ENCODE data around the gene DNAH3.
"Not testable (repeated sequence)": the region's sequence is repeated elsewhere in the genome, so short reads cannot be mapped to it uniquely, and the experiment has no call there.

Gene DNAH3

GRCh38 chr16:21128991-21129390 lies 21.7 kb downstream of the DNAH3 start:
- no peak for DNase-seq (ENCODE audit: low spot score)

DNA sequence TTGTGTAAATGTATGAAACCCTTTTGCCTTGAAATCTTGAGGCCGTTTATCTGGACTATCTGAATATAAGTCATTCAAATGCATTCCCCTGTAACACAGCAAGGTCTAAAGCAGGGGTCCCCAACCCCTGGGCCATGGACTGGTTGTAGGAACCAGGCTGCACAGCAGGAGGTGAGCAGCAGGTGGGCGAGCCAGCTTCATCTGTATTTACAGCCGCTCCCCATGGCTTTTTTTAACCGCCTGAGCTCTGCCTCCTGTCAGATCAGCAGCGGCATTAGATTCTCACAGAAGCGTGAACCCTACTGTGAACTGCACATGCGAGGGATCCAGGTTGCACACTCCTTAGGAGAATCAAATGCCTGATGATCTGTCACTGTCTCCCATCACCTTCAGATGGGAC lies 24.1 kb downstream of the DNAH3 start:
- no peak for DNase-seq (ENCODE audit: low spot score)

DNA sequence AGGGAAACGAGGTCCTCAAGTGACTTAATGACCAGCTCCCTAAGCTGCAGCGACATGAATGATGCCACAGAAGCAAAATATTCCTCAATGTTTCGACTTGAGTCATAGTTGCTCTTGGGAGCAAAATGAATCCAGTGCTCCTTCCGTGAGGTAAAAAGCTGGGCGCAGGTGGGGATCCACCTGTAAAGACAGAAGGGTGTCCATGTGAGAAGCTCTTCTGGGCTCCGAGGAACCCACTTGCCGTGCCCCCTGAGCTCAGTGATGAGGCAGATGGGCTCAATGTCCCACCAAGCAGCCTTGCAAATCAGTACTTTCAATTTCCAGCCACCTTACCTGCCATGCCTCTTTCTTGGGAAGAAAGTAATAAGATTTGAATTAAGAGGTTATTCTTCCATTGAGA lies 25.5 kb downstream of the DNAH3 start:
- no peak for DNase-seq (ENCODE audit: low spot score)

DNA sequence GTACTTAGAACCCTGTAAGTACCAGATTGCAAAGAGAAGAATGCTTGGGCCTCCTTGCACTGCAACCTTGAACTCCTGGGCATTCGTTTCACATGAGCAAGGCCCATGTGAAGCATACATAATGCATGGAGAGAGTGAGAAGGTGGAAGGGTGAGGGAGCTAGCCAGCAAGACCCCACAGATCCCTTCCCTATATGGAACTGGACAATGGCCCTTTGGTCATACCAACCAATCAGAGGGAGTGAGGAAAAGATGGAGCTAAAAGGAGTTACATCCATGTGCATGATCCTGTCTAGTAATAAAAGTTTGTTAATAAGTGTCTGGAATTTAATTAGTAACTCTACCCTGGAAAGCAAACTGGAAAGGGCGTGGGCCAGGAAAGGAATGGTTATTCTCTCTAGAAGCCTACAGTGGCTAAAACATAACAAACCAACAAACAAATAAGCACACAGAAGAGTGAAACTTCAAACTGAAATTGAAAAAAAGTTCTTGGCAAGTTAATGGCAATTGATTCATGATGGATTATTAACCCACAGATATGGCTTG lies 29.6 kb downstream of the DNAH3 start:
- DNase-seq (ENCODE audit: low spot score): no peak

GRCh38 chr16:21117567-21117966 lies 33.1 kb downstream of the DNAH3 start:
- no peak for DNase-seq (ENCODE audit: low spot score)

DNA sequence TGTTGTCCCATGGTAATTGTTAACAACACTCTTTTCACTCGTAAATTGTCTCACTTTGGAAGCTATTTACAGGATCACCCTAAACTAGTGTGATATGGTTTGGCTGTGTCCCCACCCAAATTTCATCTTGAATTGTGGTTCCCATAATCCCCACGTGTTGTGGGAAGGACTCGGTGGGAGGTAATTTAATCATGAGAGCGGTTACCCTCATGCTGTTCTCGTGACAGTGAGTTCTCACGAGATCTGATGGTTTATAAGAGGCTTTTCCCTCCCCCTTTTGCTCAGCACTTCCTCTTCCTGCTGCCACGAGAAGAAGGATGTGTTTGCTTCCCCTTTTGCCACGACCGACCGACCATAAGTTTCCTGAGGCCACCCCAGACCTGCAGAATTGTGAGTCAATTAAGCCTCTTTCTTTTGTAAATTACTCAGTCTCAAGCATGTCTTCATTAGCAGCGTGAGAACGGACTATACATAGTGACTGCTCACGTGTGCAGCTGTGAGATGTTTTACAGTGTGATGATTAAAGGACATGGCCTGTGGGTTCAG lies 34.4 kb downstream of the DNAH3 start:
- DNase-seq (ENCODE audit: low spot score): peak; percentile 10

DNA sequence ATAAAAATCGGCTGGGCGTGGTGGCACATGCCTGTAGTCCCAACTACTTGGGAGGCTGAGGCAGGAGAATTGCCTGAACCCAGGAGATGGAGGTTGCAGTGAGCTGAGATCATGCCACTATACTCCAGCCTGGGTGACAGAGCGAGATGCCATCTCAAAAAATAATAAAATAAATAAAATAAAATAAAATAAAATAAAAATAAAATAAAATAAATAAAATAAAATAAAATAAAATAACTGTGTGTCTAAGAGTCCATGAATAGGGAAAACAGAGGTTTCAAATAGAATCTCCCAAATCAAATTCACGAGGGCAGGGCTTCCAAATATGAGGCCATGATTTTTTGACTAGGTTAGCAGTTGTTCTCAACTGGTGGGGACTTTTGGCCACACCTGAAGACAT lies 35.1 kb downstream of the DNAH3 start:
- DNase-seq (ENCODE audit: low spot score): not testable (repeated sequence)

GRCh38 chr16:21103941-21104860 lies 46.4 kb downstream of the DNAH3 start:
- peak; percentile 21 for DNase-seq (ENCODE audit: low spot score)

GRCh38 chr16:21101631-21102420 lies 48.8 kb downstream of the DNAH3 start:
- no peak for DNase-seq (ENCODE audit: low spot score)

DNA sequence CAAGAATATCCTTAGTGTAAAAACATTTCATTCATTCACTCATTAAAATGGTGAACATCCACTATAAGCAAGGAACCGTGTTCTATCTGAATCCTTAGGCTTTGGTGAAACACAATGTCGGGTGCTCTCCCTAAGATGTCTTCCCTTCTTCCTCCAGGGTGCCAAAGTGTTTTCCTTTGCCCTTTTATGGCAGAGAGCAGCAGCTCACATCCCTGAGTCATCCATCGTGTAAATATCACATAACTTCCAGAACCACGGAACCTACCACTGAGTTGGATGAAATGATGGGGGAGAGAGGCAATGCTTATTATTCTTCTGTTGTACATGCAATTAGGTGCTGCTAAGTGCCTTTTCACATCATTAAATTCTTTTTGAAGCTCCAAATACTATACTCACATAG lies 50.2 kb downstream of the DNAH3 start:
- no peak for DNase-seq (ENCODE audit: low spot score)

DNA sequence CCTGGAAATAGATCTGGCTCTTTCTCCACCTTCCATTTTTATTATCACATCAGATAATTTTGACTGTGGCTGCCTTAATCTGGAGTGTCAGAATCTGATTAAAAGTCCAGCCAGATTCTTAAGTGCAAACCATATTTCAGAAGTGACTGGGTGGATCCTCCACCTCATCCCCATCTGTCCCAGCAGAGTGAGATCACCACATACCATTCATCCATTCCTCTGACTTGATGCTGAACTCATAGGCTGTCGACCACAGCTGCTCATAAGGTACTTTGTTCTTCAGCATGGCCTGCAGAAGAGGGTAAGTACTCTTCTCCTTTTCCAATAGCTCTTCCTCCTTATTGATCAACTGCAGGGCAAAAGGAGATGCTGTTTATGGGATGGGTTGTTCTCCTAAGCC lies 53.5 kb downstream of the DNAH3 start:
- DNase-seq (ENCODE audit: low spot score): no peak

GRCh38 chr16:21094719-21095118 lies 55.9 kb downstream of the DNAH3 start:
- DNase-seq (ENCODE audit: low spot score): not testable (repeated sequence)

- DNase-seq (ENCODE audit: low spot score): no peak
Observed at GRCh38 chr16:21092951-21093350, 57.7 kb downstream of the DNAH3 start.

DNA sequence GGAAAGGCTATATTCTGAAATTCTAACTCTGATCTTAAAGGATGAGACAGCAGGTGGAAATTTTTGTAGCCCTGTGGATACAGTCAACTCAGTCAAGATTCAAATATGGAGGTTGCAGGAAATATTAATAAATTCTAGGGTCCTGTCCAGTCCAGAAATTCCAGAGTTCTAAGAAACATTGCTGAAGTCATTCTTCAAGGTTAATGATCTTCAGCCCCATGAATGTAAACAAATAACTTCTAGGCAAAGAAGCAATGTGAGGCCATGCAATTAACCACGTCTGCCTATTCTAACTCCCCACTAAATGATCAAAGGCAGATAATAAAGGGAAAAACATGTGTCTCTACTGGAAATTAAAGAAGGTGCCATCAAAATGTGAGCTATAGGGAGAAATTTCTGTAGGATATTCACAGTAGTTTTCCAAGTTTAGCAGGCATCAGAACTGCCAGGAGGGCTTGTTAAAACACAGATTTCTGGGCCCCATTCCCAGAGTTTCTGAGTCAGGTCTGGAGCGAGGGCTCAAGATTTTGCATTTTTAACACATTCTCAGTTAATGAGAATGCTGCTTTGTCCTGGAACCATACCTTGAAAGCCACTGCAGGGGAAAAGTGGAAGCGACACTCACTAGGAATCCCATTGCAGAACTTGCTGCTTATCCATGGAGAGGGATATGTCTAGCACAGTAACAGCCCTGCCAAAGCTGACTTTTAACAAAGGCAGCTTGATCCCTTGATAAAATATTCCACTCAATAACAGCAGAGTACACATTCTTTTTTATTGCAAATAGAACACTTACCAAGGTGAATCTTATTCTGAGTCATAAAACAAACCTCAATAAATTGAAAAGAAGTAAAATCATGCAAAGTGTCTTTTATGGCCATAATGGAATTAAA lies 61.8 kb downstream of the DNAH3 start:
- no peak for DNase-seq (ENCODE audit: low spot score)

GRCh38 chr16:21088143-21088542 lies 62.5 kb downstream of the DNAH3 start:
- DNase-seq (ENCODE audit: low spot score): no peak

DNA sequence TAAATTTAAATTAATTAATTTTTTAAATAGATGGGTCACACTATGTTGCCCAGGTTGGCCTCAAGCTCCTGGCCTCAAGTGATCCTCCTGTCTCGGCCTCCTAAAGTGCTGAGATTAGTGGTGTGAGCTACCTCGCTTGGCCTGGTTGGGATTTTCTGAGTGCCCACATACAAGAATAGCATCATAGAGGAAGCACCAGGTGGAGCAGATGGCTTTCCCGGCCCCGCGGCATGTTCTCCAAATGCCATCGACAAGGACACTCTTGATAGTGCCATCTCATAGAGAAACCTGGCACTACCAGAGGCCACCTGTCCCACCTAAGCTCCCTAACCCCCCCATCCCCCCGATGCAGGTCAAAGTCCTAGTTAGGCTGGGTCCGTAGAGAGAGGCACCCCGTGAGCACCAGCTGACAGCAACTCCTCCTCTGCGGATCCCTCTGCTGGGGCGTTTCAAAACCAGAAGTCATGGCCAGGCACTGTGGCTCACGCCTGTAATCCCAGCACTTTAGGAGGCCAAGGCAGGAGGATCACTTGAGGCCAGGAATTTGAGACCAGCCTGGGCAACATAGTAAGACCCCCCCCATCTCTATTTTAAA lies 65.9 kb downstream of the DNAH3 start:
- no peak for DNase-seq (ENCODE audit: low spot score)

DNA sequence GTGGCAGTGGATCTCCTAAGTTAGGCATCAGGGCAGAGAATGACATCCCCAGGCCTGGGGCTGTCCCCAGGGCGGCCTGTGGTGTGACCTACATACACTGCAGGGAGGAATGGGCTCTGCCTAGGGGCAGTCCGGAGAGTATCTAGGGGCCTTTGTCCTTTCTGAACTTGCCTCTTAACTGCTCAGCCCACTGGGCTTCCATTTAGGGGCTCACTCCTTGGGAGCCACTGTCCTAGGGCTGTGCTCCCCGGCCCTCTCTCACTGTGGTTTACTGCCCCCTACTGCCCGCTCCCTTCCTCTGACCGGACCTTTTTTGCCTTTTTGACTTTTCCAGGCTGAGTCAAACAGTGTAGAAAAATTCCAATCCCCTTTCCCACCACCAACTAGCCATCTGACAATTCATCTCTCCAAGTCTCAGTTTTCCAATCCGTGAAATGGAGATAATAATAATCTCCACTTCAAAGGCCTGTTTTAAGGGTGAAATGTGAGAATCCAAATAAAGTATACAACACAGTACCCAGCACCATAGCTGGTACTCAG lies 66.8 kb downstream of the DNAH3 start:
- peak; percentile 55 for DNase-seq (ENCODE audit: low spot score)

DNA sequence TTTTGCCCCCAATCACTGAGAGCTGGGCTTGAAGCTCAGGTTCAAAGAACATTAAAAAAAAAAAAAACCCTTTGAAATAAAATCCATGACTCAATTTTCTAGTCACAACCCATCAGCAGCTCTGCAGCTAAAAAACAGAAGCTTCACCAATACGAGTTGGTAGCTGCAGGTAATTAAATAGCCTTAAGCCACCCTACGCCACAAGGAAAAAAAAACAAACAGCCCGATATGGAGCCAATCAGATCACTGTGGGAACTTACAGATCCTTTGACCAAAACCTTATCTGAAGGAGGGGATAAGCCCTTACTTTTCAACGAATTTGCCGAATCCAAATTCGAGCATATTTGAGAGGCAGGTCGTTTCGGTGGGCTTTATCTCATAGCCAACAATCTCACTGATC lies 69.3 kb downstream of the DNAH3 start:
- no peak for DNase-seq (ENCODE audit: low spot score)

- DNase-seq (ENCODE audit: low spot score): no peak
Observed at GRCh38 chr16:21078563-21078962, 72.1 kb downstream of the DNAH3 start.

GRCh38 chr16:21076186-21076883 lies 74.3 kb downstream of the DNAH3 start:
- DNase-seq (ENCODE audit: low spot score): peak; percentile 16
